ENCODE results near the gene FARS2. TPM values are rescaled to one million over a fixed set of nuclear protein-coding genes. Genes with fewer than 3 reads are reported as not detected.
A peak's percentile ranks its signal among the peaks of the same experiment; 100 is the strongest.

FARS2 gene
- total and polyA plus RNA-seq, 2 of the 13 experiments (the other 11 are each of a cell fraction or from before 2014, with no cell fraction given): 15.4 to 26.0 TPM

DNA sequence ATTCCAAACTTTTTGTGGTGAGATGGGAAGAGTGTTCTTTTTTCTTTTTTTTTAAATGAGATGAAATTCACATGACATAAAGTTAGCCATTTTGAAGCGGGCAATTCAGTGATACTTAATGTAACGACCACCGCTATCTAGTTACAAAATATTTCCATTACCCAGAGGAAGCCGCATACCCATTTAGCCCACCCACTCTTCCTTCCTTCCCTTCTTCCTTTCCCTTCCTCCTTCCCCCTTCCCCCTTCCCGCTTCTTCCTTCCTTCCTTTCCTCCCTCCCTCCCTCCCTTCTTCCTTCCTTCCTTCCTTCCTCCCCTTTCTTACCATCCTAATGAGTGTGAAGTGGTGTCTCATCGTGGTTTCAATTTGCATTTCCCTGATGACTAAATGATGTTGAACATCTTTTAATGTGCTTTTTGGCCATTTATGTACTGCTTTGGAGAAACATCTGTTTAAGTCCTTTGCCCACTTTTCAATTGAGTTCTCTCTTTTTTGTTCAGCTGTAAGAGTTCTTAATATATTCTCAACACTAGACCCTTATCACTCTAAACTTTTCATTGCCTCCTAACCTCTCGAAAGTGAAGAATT, 371.1 kb downstream of the FARS2 start:
- ChIA-PET POLR2A (no interaction called here), CTCF (ENCODE audit: low intra/inter-chr PET ratio, low total read pairs) (no interaction called here)
- no peak overlapping the region for H3K4me3 ChIP-seq (replicated peaks in 1 of 3; ENCODE audit: insufficient read depth in 1 of 3, low read depth in 2 of 3, low read length in 3 of 3)
- H3K9me3 ChIP-seq (ENCODE audit: low read length): no peaks in the 10 kb centered on the region
- H3K27ac ChIP-seq (ENCODE audit: extremely low read length, insufficient read depth, low read length): no peak overlapping the region
- no peak for FAIRE-seq
- H2AFZ ChIP-seq (ENCODE audit: low read length): no peak overlapping the region
- H3K4me1 ChIP-seq (ENCODE audit: insufficient read depth, low read length): 0 out of 2 replicates have a peak, but pooled peaks cover 6% of the 10 kb centered on the region
- H3K9ac ChIP-seq (ENCODE audit: insufficient read depth, low read depth, low read length): no peak overlapping the region
- intact Hi-C loops (cut with micrococcal nuclease; ENCODE audit: unreplicated experiment) (no loop called here), in situ Hi-C loops (cut with HindIII; ENCODE audit: extremely low pct_ligation_motif_present, low pct_unique_long_range_greater_than_20kb) (no loop called here)
- H3K27me3 ChIP-seq (ENCODE audit: control insufficient read depth in 1 of 2, insufficient read depth in 2 of 2, low read length in 2 of 2): no peaks in the 10 kb centered on the region
- no peaks in the 10 kb centered on the region for H4K20me1 ChIP-seq (ENCODE audit: insufficient read depth, low read length)
- no TSS peak for BruUV-seq (replicated peaks)
- DNase-seq (ENCODE audit: low spot score): no peak
- no peak for ATAC-seq
- H3K79me2 ChIP-seq (ENCODE audit: insufficient read depth, low read length): no peaks in the 10 kb centered on the region
- H3K4me2 ChIP-seq (ENCODE audit: low read depth, low read length): no peak overlapping the region
- H3K36me3 ChIP-seq (replicated peaks in 1 of 2; ENCODE audit: control insufficient read depth in 1 of 2, insufficient read depth in 2 of 2, low read length in 2 of 2): no peaks in the 10 kb centered on the region
- WGBS (ENCODE audit: low lambda C conversion rate): 80% methylated on average over 7 of the region's 7 CpGs
- TF ChIP-seq, protein P1, sequence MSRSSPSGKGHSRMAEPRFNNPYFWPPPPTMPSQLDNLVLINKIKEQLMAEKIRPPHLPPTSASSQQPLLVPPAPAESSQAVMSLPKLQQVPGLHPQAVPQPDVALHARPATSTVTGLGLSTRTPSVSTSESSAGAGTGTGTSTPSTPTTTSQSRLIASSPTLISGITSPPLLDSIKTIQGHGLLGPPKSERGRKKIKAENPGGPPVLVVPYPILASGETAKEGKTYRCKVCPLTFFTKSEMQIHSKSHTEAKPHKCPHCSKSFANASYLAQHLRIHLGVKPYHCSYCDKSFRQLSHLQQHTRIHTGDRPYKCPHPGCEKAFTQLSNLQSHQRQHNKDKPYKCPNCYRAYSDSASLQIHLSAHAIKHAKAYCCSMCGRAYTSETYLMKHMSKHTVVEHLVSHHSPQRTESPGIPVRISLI (CRISPR knock-in tag; IDR thresholded peaks at IDR 0.05; ENCODE audit: borderline replicate concordance): no peak
- 0 out of 2 replicates have a peak, but pooled peaks have one; percentile 57 for TF ChIP-seq PCBP1 (IDR thresholded peaks at IDR 0.05; ENCODE audit: borderline replicate concordance, low read depth, low read length)
- TF ChIP-seq PCBP2 (optimal IDR thresholded peaks at IDR 0.05; ENCODE audit: low read depth, low read length, poor library complexity, severe bottlenecking): peak; percentile 92
- peak; percentile 62 for TF ChIP-seq HNRNPK (IDR thresholded peaks at IDR 0.05; ENCODE audit: low read depth, low read length, poor library complexity, severe bottlenecking)
- TF ChIP-seq, protein P2, sequence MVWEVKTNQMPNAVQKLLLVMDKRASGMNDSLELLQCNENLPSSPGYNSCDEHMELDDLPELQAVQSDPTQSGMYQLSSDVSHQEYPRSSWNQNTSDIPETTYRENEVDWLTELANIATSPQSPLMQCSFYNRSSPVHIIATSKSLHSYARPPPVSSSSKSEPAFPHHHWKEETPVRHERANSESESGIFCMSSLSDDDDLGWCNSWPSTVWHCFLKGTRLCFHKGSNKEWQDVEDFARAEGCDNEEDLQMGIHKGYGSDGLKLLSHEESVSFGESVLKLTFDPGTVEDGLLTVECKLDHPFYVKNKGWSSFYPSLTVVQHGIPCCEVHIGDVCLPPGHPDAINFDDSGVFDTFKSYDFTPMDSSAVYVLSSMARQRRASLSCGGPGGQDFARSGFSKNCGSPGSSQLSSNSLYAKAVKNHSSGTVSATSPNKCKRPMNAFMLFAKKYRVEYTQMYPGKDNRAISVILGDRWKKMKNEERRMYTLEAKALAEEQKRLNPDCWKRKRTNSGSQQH (CRISPR knock-in tag; IDR thresholded peaks at IDR 0.05; ENCODE audit: low read depth): no peak

All from HepG2 (cell line).